HG03521 (cell line): Measurements from ENCODE around the gene OR2C1.

ENCODE experiments used
- ATAC-seq: cut with Tn5 transposase; IDR thresholded peaks from one replicate; pipeline ENCODE4 v1.9.1; 2021; ENCODE audit warnings: mild to moderate bottlenecking, moderate library complexity; ENCODE audit not compliant: unreplicated experiment

Gene OR2C1

GRCh38 chr16:3389663-3390338, 34.1 kb downstream of the OR2C1 start:
- ATAC-seq: no peak

GRCh38 chr16:3400446-3400778, 44.7 kb downstream of the OR2C1 start:
- no peak for ATAC-seq

- peak; percentile 96 for ATAC-seq
These were observed 45.3 kb downstream of the OR2C1 start, which contains the start of the genes ZNF174 and ZSCAN32 for GRCh38 chr16:3400779-3401688. Gene ZNF174 (plus strand): TSS chr16:3401215. CDS start chr16:3402005, 790 bp downstream. Gene ZSCAN32 (minus strand): TSS chr16:3401004. CDS start chr16:3397557, 3,447 bp downstream.

- ATAC-seq: no peak
These were observed 46.2 kb downstream of the OR2C1 start for GRCh38 chr16:3401719-3402397.
